ENCODE measurements around the gene SLC27A4. TPM values are rescaled to one million over a fixed set of nuclear protein-coding genes. Genes with fewer than 3 reads are reported as not detected.

SLC27A4 gene
- total and polyA plus RNA-seq, 10 of the 15 experiments (the other 5 are each of a cell fraction or from before 2014, with no cell fraction given): 0.13 to 14.0 (median 7.6) TPM

DNA sequence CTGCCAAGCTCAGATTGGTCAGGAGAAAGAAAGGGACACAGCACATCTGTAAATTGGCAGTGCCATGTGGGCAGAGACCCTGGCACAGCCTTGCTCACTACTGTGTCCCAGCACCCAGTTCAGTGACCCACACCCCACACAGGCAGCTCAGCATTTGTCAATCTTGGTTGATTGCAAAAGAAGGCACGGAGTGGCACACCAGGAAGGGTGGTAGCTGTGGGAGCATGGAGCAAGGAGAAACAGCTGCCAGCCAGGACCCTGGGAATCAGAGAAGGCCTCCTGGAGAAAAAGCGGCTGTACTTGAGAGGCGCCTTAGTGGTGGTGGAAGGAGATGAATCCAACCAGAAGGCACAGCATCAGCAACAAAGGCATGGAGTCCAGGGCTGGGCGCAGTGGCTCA lies 3.5 kb downstream of the SLC27A4 start:
- Histone ChIP-seq H2AFZ (ENCODE audit: control insufficient read depth, low read depth, low read length) (no peak overlapping the region), H3K79me2 (ENCODE audit: control insufficient read depth, insufficient read depth, low read length) (no peaks in the 10 kb centered on the region), H3K27ac (ENCODE audit: control insufficient read depth, insufficient read depth) (no peak overlapping the region), H3K9ac (ENCODE audit: control insufficient read depth, insufficient read depth, low read length) (no peak overlapping the region), H3K27me3 (replicated peaks in 1 of 2; ENCODE audit: control insufficient read depth in 2 of 2, insufficient read depth in 2 of 2, low read length in 1 of 2) (no peaks in the 10 kb centered on the region), H3K9me3 (replicated peaks; ENCODE audit: control insufficient read depth, insufficient read depth, low read length) (no peaks in the 10 kb centered on the region), H4K20me1 (ENCODE audit: control insufficient read depth, insufficient read depth) (no peaks in the 10 kb centered on the region), H3K36me3 (ENCODE audit: control insufficient read depth in 2 of 2, insufficient read depth in 2 of 2, low read length in 1 of 2) (peaks cover 0 to 3% of the 10 kb centered on the region in 2 experiments; a peak in 1 of 4 replicates), H3K4me1 (ENCODE audit: control insufficient read depth, insufficient read depth, low read length) (no peaks in the 10 kb centered on the region), H3K4me2 (ENCODE audit: control insufficient read depth, insufficient read depth) (no peak overlapping the region), H3K4me3 (no peak overlapping the region)
- ChIA-PET POLR2A (no interaction called here), RAD21 (ENCODE audit: unreplicated experiment) (no interaction called here), CTCF (interaction anchor here (1.7 to 2.4 kb wide), 2 partner anchors 18 to 89 kb away, joined by 3 to 14 read pairs; no protein-coding TSS in a partner anchor), SMC1A (ENCODE audit: uncharacterized antibody, unreplicated experiment) (no interaction called here)
- in situ Hi-C loops (cut with MboI) (no loop called here), intact Hi-C loops (cut with micrococcal nuclease; ENCODE audit: unreplicated experiment) (loop anchor here (5.0 kb wide), 1 partner anchor 217 kb away; the partner anchor contains the start of gene PTGES2)
- WGBS (ENCODE audit: insufficient coverage, insufficient replicate concordance, low lambda C conversion rate, missing lambda C conversion rate): 98% methylated on average over 4 of the region's 4 CpGs
- DNase-seq (ENCODE audit: low read depth, low spot score): no peak
- no peak for FAIRE-seq
- BruUV-seq (replicated peaks): no TSS peak
- ATAC-seq: no peak
- TF ChIP-seq NFYA (IDR thresholded peaks at IDR 0.05; ENCODE audit: borderline replicate concordance, low read depth, low read length) (no peak), ETV6 (conservative IDR thresholded peaks at IDR 0.05 in 1 of 2, IDR thresholded peaks at IDR 0.05 in 1 of 2; ENCODE audit: borderline replicate concordance in 1 of 2, low read depth in 1 of 2) (no peak), EP300 (IDR thresholded peaks at IDR 0.05; ENCODE audit: borderline replicate concordance in 1 of 2, control insufficient read depth in 1 of 2, low read depth in 2 of 2, low read length in 2 of 2) (no peak), SMARCA5 (IDR thresholded peaks at IDR 0.05) (no peak), CHD2 (IDR thresholded peaks at IDR 0.05; ENCODE audit: borderline replicate concordance, low read depth, low read length) (no peak), HDAC6 (IDR thresholded peaks at IDR 0.05; ENCODE audit: unreplicated experiment) (no peak), KDM1A (IDR thresholded peaks at IDR 0.05; ENCODE audit: borderline replicate concordance) (no peak)
- TF ChIP-seq, protein P1, sequence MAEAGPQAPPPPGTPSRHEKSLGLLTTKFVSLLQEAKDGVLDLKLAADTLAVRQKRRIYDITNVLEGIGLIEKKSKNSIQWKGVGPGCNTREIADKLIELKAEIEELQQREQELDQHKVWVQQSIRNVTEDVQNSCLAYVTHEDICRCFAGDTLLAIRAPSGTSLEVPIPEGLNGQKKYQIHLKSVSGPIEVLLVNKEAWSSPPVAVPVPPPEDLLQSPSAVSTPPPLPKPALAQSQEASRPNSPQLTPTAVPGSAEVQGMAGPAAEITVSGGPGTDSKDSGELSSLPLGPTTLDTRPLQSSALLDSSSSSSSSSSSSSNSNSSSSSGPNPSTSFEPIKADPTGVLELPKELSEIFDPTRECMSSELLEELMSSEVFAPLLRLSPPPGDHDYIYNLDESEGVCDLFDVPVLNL (IDR thresholded peaks at IDR 0.05; ENCODE audit: low read depth, low read length): no peak

All from GM12878 (cell line).